GM19240 (cell line): Measurements from ENCODE around the gene FYB2.
"Not testable (repeated sequence)": the region's sequence is repeated elsewhere in the genome, so short reads cannot be mapped to it uniquely, and the experiment has no call there.

Source experiments
- DNase-seq: peaks from one replicate; pipeline ENCODE4 v3.0.0; 2011; ENCODE audit warnings: low spot score; ENCODE audit not compliant: insufficient read length

FYB2 gene

GRCh38 chr1:56797065-56797685 lies 22.0 kb downstream of the FYB2 start:
- DNase-seq, result no peak

GRCh38 chr1:56795870-56796269 lies 23.3 kb downstream of the FYB2 start:
- DNase-seq, result no peak

GRCh38 chr1:56790036-56790435 lies 29.2 kb downstream of the FYB2 start:
- no peak for DNase-seq

GRCh38 chr1:56788588-56788987 lies 30.6 kb downstream of the FYB2 start:
- no peak for DNase-seq

- no peak for DNase-seq
These were observed 31.1 kb downstream of the FYB2 start for GRCh38 chr1:56788102-56788501.

GRCh38 chr1:56787330-56787729 lies 31.9 kb downstream of the FYB2 start:
- no peak for DNase-seq

GRCh38 chr1:56782773-56783172 lies 36.4 kb downstream of the FYB2 start:
- DNase-seq, result no peak

GRCh38 chr1:56780826-56781225 lies 38.4 kb downstream of the FYB2 start:
- no peak for DNase-seq

- DNase-seq, result no peak
These were observed 39.0 kb downstream of the FYB2 start for GRCh38 chr1:56780128-56780750.

GRCh38 chr1:56777972-56778371 lies 41.2 kb downstream of the FYB2 start:
- no peak for DNase-seq

- DNase-seq, result not testable (repeated sequence)
These were observed 44.5 kb downstream of the FYB2 start for GRCh38 chr1:56774732-56775131.

- DNase-seq, result no peak
These were observed 45.1 kb downstream of the FYB2 start for GRCh38 chr1:56774067-56774609.

GRCh38 chr1:56773341-56774066 lies 45.7 kb downstream of the FYB2 start:
- DNase-seq, result no peak

GRCh38 chr1:56771717-56772116 lies 47.5 kb downstream of the FYB2 start:
- DNase-seq, result no peak

GRCh38 chr1:56758794-56759193 lies 60.4 kb downstream of the FYB2 start:
- DNase-seq, result no peak

GRCh38 chr1:56758135-56758534 lies 61.1 kb downstream of the FYB2 start:
- DNase-seq, result no peak

GRCh38 chr1:56755911-56756310 lies 63.3 kb downstream of the FYB2 start:
- no peak for DNase-seq

GRCh38 chr1:56754708-56755479 lies 64.3 kb downstream of the FYB2 start:
- no peak for DNase-seq

GRCh38 chr1:56745231-56745630 lies 74.0 kb downstream of the FYB2 start:
- no peak for DNase-seq

GRCh38 chr1:56728964-56729363 lies 90.2 kb downstream of the FYB2 start:
- no peak for DNase-seq

- no peak for DNase-seq
These were observed 92.5 kb downstream of the FYB2 start for GRCh38 chr1:56726706-56727105.

- no peak for DNase-seq
These were observed 100.0 kb downstream of the FYB2 start for GRCh38 chr1:56719171-56719570.
